NOMO-1 treated with DMSO at 0.1 percent for 48 hours (cell line): ENCODE results near the gene PCDHA9.
"Not testable (repeated sequence)": the region's sequence is repeated elsewhere in the genome, so short reads cannot be mapped to it uniquely, and the experiment has no call there.

Experiments used
- DNase-seq: peaks from one replicate; lab custom pipeline; 2025; ENCODE audit not compliant: unreplicated experiment; lab: John Stamatoyannopoulos, UW

PCDHA9 gene, protein sequence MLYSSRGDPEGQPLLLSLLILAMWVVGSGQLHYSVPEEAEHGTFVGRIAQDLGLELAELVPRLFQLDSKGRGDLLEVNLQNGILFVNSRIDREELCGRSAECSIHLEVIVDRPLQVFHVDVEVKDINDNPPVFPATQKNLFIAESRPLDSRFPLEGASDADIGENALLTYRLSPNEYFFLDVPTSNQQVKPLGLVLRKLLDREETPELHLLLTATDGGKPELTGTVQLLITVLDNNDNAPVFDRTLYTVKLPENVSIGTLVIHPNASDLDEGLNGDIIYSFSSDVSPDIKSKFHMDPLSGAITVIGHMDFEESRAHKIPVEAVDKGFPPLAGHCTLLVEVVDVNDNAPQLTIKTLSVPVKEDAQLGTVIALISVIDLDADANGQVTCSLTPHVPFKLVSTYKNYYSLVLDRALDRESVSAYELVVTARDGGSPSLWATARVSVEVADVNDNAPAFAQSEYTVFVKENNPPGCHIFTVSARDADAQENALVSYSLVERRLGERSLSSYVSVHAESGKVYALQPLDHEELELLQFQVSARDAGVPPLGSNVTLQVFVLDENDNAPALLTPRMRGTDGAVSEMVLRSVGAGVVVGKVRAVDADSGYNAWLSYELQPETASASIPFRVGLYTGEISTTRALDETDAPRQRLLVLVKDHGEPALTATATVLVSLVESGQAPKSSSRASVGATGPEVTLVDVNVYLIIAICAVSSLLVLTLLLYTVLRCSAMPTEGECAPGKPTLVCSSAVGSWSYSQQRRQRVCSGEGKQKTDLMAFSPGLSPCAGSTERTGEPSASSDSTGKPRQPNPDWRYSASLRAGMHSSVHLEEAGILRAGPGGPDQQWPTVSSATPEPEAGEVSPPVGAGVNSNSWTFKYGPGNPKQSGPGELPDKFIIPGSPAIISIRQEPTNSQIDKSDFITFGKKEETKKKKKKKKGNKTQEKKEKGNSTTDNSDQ

DNA sequence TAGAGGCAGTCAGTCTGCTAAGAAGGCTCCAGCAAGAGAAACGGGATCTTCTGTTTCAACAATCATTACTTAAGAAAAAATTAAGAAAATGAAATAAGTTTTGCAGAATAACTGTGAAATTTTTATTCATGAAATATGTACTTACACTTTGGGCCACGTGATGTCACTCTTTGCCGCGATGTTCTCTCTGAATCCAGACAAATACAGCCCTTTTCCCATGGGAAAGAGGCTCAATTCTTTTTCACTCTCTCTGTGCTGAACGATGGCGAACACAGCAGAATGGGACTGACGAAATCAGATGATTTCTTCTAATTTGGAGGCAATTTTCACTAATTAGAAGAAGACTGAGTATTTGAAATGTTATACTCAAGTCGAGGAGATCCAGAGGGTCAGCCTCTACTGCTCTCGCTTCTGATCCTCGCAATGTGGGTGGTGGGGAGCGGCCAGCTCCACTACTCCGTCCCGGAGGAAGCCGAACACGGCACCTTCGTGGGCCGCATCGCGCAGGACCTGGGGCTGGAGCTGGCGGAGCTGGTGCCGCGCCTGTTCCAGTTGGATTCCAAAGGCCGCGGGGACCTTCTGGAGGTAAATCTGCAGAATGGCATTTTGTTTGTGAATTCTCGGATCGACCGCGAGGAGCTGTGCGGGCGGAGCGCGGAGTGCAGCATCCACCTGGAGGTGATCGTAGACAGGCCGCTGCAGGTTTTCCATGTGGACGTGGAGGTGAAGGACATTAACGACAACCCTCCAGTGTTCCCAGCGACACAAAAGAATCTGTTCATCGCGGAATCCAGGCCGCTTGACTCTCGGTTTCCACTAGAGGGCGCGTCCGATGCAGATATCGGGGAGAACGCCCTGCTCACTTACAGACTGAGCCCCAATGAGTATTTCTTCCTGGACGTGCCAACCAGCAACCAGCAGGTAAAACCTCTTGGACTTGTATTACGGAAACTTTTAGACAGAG, at the start of gene PCDHA9:
Gene PCDHA9 (plus strand): TSS at position 244 of the 964 bp plus-strand sequence. CDS start 114 bp downstream, at position 358.
- not testable (repeated sequence) for DNase-seq

DNA sequence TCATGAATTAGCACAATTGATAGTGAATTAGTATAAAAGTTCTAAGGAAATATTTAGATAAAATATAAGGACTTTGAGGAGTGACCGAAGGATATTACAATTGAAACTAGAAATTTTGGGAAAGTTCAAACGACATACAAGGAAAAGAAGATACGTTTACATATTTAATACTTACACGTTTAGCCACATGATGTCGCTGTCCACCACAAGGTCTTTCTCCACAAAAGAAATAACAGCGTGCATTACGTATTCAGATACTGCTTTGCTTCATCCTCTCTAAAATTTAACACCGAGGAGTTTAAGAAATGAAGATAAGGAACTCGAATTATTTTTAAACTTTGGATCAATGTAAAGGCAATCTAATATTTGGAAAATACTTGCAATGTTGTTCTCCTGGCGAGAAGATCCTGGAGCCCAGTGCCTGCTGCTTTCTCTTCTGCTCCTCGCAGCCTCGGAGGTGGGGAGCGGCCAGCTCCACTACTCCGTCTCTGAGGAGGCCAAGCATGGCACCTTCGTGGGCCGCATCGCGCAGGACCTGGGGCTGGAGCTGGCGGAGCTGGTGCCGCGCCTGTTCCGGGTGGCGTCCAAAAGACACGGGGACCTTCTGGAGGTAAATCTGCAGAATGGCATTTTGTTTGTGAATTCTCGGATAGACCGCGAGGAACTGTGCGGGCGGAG, 47.2 kb upstream of the PCDHA9 start, which contains the start of gene PCDHA3:
Gene PCDHA3 (plus strand): TSS at position 242 of the 678 bp plus-strand sequence.
- no peak for DNase-seq

DNA sequence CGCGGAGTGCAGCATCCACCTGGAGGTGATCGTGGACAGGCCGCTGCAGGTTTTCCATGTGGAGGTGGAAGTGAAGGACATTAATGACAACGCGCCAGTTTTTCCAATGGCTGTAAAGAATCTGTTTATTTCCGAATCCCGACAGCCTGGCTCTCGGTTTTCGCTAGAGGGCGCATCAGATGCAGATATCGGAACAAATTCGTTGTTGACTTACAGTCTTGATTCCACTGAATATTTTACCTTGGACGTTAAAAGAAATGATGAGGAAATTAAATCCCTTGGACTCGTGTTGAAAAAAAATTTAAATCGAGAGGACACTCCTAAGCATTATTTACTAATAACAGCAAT, 46.7 kb upstream of the PCDHA9 start:
- DNase-seq, result no peak

DNA sequence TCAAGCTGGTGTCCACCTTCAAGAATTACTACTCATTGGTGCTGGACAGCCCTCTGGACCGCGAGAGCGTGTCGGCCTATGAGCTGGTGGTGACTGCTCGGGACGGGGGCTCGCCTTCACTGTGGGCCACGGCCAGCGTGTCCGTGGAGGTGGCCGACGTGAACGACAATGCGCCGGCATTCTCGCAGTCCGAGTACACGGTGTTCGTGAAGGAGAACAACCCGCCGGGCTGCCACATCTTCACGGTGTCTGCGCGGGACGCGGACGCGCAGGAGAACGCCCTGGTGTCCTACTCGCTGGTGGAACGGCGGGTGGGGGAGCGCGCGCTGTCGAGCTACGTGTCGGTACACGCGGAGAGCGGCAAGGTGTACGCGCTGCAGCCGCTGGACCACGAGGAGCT, 45.8 kb upstream of the PCDHA9 start:
- DNase-seq, result not testable (repeated sequence)

DNA sequence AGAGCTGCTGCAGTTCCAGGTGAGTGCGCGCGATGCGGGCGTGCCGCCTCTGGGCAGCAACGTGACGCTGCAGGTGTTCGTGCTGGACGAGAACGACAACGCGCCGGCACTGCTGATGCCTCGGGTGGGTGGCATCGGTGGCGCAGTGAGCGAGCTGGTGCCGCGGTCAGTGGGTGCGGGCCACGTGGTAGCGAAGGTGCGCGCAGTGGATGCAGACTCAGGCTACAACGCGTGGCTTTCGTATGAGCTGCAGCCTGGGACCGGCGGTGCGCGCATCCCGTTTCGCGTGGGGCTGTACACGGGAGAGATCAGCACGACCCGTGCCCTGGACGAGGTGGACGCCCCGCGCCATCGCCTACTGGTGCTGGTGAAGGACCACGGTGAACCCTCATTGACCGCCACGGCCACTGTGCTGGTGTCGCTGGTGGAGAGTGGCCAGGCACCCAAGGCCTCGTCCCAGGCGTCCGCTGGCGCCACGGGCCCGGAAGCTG, 45.4 kb upstream of the PCDHA9 start:
- DNase-seq, result no peak

DNA sequence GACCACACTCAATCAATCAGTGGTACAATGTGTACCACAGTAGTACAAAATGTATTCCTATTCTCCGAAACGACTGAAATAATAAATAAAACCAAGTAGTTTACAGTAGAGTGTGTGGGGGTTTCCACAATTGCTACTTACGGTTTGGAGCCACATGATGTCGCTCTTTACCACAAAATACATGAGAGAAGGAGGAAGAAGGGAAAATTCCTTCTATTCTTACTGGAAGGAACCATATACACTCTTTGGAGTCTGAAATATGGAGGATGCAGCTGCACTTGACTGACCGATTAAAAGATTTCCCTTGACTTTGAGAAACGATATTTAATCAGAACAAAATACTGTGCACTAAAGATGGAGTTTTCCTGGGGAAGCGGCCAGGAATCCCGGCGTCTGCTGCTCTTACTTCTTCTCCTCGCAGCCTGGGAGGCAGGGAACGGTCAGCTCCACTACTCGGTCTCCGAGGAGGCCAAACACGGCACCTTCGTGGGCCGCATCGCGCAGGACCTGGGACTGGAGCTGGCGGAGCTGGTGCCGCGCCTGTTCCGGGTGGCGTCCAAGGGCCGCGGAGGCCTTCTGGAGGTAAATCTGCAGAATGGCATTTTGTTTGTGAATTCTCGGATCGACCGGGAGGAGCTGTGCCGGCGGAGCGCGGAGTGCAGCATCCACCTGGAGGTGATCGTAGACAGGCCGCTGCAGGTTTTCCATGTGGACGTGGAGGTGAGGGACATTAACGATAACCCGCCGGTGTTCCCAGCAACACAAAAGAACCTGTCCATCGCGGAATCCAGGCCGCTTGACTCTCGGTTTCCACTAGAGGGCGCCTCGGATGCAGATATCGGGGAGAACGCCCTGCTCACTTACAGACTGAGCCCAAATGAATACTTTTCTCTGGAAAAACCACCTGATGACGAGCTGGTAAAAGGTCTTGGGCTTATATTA, 41.1 kb upstream of the PCDHA9 start, which contains the start of gene PCDHA4:
Gene PCDHA4 (plus strand): TSS at position 235 of the 942 bp plus-strand sequence.
- no peak for DNase-seq

DNA sequence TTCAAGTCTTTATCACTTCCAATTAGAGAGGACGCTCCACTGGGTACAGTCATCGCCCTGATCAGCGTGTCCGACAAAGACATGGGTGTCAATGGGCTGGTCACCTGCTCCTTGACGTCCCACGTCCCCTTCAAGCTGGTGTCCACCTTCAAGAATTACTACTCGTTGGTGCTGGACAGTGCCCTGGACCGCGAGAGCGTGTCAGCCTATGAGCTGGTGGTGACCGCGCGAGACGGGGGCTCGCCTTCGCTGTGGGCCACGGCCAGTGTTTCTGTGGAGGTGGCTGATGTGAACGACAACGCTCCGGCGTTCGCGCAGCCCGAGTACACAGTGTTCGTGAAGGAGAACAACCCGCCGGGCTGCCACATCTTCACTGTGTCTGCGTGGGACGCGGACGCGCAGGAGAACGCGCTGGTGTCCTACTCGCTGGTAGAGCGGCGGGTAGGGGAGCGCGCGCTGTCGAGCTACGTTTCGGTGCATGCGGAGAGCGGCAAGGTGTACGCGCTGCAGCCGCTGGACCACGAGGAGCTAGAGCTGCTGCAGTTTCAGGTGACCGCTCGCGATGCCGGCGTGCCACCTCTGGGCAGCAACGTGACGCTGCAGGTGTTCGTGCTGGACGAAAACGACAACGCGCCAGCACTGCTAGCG, 39.8 kb upstream of the PCDHA9 start:
- not testable (repeated sequence) for DNase-seq

DNA sequence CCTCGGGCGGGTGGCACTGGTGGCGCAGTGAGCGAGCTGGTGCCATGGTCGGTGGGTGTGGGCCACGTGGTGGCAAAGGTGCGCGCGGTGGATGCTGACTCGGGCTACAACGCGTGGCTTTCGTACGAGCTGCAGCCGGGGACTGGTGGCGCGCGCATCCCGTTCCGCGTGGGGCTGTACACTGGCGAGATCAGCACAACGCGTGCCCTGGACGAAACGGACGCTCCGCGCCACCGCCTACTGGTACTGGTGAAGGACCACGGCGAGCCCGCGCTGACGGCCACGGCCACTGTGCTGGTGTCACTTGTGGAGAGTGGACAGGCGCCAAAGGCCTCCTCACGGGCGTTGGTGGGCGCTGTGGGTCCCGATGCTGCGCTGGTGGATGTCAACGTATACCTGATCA, 39.3 kb upstream of the PCDHA9 start:
- DNase-seq, result no peak

DNA sequence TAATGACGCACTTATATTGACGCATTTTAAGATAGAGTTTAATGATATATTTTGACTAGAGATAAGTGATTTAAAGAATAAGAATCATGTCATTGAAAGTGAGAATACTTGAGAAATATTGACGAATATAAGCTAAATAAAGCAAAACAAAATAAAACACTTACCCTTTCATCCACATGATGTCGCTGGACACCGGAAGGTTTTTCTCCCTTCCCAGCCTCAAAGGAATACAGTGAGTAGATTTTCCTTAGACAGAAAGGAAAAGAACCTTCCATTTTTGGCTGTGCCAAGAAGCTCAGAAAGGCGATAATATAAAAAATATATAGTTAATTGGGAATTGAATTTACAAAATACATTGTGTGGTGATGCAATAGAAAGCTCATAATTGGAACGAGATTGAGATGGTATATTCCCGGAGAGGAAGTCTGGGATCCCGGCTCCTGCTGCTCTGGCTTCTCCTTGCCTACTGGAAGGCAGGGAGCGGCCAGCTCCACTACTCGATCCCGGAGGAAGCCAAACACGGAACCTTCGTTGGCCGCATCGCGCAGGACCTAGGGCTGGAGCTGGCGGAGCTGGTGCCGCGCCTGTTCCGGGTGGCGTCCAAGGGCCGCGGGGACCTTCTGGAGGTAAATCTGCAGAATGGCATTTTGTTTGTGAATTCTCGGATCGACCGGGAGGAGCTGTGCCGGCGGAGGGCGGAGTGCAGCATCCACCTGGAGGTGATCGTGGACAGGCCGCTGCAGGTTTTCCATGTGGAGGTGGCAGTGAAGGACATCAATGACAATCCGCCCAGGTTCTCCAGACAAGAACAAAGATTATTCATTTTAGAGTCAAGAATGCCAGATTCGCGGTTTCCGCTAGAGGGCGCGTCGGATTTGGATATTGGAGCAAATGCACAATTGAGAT, 26.6 kb upstream of the PCDHA9 start, which contains the start of gene PCDHA5:
Gene PCDHA5 (plus strand): TSS at position 239 of the 906 bp plus-strand sequence.
- no peak for DNase-seq

DNA sequence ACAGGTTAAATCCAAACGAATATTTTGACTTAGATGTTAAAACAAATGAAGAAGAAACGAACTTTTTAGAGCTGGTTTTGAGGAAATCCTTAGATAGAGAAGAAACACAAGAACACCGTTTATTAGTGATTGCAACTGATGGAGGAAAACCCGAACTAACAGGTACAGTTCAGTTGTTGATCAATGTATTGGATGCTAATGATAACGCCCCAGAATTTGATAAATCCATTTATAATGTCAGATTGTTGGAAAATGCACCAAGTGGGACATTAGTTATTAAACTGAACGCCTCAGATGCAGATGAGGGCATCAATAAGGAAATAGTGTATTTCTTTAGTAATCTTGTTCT, 25.9 kb upstream of the PCDHA9 start:
- no peak for DNase-seq

DNA sequence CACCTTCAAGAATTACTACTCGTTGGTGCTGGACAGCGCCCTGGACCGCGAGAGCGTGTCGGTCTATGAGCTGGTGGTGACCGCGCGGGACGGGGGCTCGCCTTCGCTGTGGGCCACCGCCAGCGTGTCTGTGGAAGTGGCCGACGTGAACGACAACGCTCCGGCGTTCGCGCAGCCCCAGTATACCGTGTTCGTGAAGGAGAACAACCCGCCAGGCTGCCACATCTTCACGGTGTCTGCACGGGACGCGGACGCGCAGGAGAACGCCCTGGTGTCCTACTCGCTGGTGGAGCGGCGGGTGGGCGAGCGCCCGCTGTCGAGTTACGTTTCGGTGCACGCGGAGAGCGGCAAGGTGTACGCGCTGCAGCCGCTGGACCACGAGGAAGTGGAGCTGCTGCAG, 25.2 kb upstream of the PCDHA9 start:
- not testable (repeated sequence) for DNase-seq

DNA sequence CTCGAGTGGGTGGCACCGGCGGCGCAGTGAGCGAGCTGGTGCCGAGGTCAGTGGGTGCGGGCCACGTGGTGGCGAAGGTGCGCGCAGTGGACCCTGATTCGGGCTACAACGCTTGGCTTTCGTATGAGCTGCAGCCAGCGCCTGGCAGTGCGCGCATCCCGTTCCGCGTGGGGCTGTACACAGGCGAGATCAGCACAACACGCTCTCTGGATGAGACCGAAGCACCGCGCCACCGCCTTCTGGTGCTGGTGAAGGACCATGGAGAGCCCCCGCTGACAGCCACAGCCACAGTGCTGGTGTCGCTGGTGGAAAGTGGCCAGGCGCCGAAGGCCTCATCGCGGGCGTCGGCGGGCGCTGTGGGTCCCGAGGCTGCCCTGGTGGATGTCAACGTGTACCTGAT, 24.7 kb upstream of the PCDHA9 start:
- DNase-seq, result no peak

DNA sequence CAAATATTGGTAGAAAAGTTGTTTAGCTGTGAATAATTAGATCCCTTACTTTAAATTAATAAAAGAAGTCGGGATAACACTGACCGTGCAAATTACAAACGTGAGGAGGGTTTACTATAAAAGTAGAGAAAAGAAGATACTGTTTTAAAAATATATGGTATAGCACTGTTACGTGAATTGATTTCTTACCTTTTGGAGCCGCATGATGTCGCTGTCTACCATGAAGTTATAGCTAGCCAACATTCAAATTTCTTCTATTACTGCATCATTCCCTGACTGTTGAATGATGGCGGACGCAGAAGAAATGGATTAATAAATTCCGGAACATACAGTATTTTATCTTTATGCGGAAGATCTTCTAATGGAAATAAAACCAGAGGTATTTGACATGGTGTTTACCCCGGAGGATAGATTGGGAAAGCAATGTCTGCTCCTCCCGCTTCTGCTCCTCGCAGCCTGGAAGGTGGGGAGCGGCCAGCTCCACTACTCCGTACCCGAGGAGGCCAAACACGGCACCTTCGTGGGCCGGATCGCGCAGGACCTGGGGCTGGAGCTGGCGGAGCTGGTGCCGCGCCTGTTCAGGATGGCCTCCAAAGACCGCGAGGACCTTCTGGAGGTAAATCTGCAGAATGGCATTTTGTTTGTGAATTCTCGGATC, 20.3 kb upstream of the PCDHA9 start, which contains the start of gene PCDHA6:
Gene PCDHA6 (plus strand): TSS at position 257 of the 658 bp plus-strand sequence. CDS start 132 bp downstream, at position 389.
- DNase-seq, result no peak

DNA sequence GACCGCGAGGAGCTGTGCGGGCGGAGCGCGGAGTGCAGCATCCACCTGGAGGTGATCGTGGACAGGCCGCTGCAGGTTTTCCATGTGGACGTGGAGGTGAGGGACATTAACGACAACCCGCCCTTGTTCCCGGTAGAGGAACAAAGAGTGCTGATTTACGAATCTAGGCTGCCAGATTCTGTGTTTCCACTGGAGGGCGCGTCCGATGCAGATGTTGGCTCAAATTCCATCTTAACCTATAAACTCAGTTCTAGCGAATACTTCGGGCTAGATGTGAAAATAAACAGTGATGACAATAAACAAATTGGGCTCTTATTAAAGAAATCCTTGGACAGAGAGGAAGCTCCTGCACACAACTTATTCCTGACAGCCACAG, 19.8 kb upstream of the PCDHA9 start:
- DNase-seq, result no peak

DNA sequence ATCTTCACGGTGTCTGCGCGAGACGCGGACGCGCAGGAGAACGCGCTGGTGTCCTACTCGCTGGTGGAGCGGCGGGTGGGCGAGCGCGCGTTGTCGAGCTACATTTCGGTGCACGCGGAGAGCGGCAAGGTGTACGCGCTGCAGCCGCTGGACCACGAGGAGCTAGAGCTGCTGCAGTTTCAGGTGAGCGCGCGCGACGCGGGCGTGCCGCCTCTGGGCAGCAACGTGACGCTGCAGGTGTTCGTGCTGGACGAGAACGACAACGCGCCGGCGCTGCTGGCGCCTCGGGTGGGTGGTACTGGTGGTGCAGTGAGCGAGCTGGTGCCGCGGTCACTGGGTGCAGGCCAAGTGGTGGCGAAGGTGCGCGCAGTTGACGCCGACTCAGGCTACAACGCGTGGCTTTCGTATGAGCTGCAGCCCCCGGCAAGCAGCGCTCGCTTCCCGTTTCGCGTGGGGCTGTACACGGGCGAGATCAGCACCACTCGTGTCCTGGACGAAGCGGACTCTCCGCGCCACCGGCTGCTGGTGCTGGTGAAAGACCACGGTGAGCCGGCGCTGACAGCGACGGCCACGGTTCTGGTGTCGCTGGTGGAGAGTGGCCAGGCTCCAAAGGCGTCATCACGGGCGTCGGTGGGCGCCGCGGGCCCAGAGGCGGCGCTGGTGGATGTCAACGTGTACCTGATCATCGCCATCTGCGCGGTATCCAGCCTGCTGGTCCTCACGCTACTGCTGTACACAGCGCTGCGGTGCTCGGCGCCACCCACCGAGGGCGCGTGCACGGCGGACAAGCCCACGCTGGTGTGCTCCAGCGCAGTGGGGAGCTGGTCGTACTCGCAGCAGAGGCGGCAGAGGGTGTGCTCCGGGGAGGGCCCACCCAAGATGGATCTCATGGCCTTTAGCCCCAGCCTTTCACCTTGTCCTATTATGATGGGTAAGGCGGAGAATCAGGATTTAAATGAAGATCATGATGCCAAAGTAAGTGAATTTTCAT, 18.4 kb upstream of the PCDHA9 start:
- not testable (repeated sequence) for DNase-seq
